K562 (cell line): ENCODE results near the gene NAA15. TPM values are rescaled to one million over a fixed set of nuclear protein-coding genes. Genes with fewer than 3 reads are reported as not detected.

Experiments
- BRD4 ChIP-seq: fragments of 200-600 bp; sonication (generic); IDR thresholded peaks from 2 replicates; pipeline ENCODE4 v1.6.1; 2017; ENCODE audit warnings: inconsistent platforms
- CCNT2 ChIP-seq: IDR thresholded peaks from 2 replicates; pipeline ENCODE4 v1.6.1; 2011; ENCODE audit warnings: borderline replicate concordance, low read depth, mild to moderate bottlenecking, moderate library complexity, mixed read lengths, low read length; ENCODE audit not compliant: insufficient read length; ENCODE audit errors: extremely low read depth
- EP300 ChIP-seq: IDR thresholded peaks from 2 replicates; pipeline ENCODE4 v1.6.1; 2012; ENCODE audit warnings: low read length, improper control_type of control experiment
- MTA3 ChIP-seq: fragments of 450-650 bp; formaldehyde crosslinking; IDR thresholded peaks from 2 replicates; pipeline ENCODE4 v1.6.1; 2017; ENCODE audit warnings: mild to moderate bottlenecking, borderline replicate concordance
- POLR2AphosphoS5 ChIP-seq: IDR thresholded peaks from 2 replicates; pipeline ENCODE4 v1.6.1; 2011; ENCODE audit warnings: mild to moderate bottlenecking, low read depth, low read length, moderate library complexity; ENCODE audit not compliant: control insufficient read depth, insufficient read depth
- TAF9B ChIP-seq: fragments of 450-650 bp; IDR thresholded peaks from 2 replicates; pipeline ENCODE4 v1.6.1; 2018; ENCODE audit warnings: mild to moderate bottlenecking; ENCODE audit not compliant: partially characterized antibody
- YY1 ChIP-seq, 3 experiments: IDR thresholded peaks; 2 replicates each; pipeline ENCODE4 v1.6.1; 2011; ENCODE audit warnings: low read length in 2 of 3, mild to moderate bottlenecking in 2 of 3, moderate library complexity in 2 of 3, borderline replicate concordance in 1 of 3, control low read depth in 1 of 3, low read depth in 1 of 3; ENCODE audit not compliant: insufficient read depth in 3 of 3, insufficient replicate concordance in 2 of 3, control insufficient read depth in 1 of 3, insufficient read length in 1 of 3; ENCODE audit errors: extremely low read depth in 1 of 3
- polyA plus RNA-seq, 8 experiments: library from polyadenylated mRNA; depleted of rRNA in 4 of 8; stranded (reverse) in 5 of 8; unstranded in 3 of 8; fragments of >200 nt; fragmentation: Nextera tagmentation in 2 of 8; fragmentation: Illumina TruSeq in 1 of 8; extraction: Ambion mirVana in 2 of 8; extraction: Trizol in 1 of 8; gene quantifications; 2 replicates each; pipeline versions ENCODE4 v1.2.1 to v1.2.3, GENCODE V29; 2011 to 2014; ENCODE audit warnings: inconsistent platforms in 1 of 8, missing spikeins in 1 of 8
- total RNA-seq, 7 experiments: library from RNA; depleted of rRNA in 6 of 7; stranded (reverse); fragments of >200 nt in 6 of 7; fragmentation: Illumina TruSeq in 2 of 7; extraction: Trizol in 2 of 7; gene quantifications; 2 replicates each; pipeline versions ENCODE4 v1.2.1 to v1.2.3, GENCODE V29; 2011 to 2021; ENCODE audit warnings: low replicate concordance in 1 of 7
- TF ChIP-seq, protein P1 (sequence below): sonication (generic); formaldehyde crosslinking; IDR thresholded peaks from 2 replicates; pipeline ENCODE4 v1.8.1; 2023; ENCODE audit warnings: missing genetic modification reagents, mild to moderate bottlenecking, borderline replicate concordance
- TF ChIP-seq, protein P2 (sequence below): sonication (generic); formaldehyde crosslinking; IDR thresholded peaks from 2 replicates; pipeline ENCODE4 v1.8.1; 2023; ENCODE audit warnings: mild to moderate bottlenecking, missing genetic modification reagents
- TF ChIP-seq, protein P3 (sequence below): sonication (generic); formaldehyde crosslinking; IDR thresholded peaks from 2 replicates; pipeline ENCODE4 v1.9.0; 2022; ENCODE audit warnings: mild to moderate bottlenecking, missing genetic modification reagents
- TF ChIP-seq, protein P4 (sequence below): fragments of 250-450 bp; sonication (Bioruptor Pico); IDR thresholded peaks from 2 replicates; pipeline ENCODE4 v1.5.1; 2021; ENCODE audit warnings: mild to moderate bottlenecking
- TF ChIP-seq, protein P5 (sequence below): sonication (generic); formaldehyde crosslinking; IDR thresholded peaks from 2 replicates; pipeline ENCODE4 v1.8.1; 2023; ENCODE audit warnings: mild to moderate bottlenecking, missing genetic modification reagents, moderate library complexity

Gene NAA15
- total and polyA plus RNA-seq, 9 of the 15 experiments (the other 6 are each of a cell fraction or from before 2014, with no cell fraction given), result 37.8 to 117 (median 63.2) TPM

DNA sequence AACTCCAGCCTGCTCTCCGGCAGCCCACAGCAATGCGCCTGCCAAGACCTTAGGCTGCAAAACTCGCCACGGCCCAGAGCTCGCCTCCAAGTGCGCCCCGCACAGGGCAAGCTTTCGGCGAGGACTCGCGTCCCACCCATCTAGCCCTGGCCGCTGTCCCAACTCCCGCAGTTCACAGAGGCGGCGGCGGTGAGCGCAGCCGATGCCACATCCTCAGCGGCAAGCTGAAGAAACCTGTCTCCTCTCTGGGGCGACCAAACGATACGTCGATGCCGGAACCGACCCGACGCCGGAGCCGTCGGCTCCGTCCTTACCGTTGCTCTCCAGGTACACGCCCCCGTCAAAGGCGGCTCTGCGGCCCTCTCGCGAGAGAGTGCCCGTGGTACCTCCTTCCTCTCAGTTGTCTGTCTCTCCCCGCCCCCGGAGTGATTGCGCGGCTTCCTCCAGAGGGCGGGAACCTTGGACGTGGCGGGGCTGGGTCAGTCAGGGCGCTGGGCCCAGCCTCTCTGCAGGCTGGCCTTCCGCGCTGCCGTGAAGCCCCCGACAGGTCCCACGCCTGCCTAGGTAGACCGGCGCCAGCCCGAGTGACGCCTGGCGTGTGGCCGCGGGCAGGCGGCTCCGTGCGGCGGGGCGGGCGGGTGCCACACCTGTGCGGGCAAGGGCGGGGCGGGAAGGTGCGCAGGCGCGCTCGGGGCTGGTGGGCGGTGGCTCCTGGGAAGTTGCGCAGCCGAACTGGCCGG is 152.2 kb downstream of the NAA15 start (continued):
- peak in 2 of 3 experiments; percentile 9 to 64 for TF ChIP-seq YY1 (IDR thresholded peaks at IDR 0.05; ENCODE audit: borderline replicate concordance in 1 of 3, control insufficient read depth in 1 of 3, extremely low read depth in 1 of 3, insufficient read depth in 3 of 3, insufficient read length in 1 of 3, insufficient replicate concordance in 2 of 3, low read depth in 1 of 3, low read length in 2 of 3)
- 0 out of 2 replicates have a peak, but pooled peaks have one; percentile 72 for TF ChIP-seq MTA3
- TF ChIP-seq, protein P1, sequence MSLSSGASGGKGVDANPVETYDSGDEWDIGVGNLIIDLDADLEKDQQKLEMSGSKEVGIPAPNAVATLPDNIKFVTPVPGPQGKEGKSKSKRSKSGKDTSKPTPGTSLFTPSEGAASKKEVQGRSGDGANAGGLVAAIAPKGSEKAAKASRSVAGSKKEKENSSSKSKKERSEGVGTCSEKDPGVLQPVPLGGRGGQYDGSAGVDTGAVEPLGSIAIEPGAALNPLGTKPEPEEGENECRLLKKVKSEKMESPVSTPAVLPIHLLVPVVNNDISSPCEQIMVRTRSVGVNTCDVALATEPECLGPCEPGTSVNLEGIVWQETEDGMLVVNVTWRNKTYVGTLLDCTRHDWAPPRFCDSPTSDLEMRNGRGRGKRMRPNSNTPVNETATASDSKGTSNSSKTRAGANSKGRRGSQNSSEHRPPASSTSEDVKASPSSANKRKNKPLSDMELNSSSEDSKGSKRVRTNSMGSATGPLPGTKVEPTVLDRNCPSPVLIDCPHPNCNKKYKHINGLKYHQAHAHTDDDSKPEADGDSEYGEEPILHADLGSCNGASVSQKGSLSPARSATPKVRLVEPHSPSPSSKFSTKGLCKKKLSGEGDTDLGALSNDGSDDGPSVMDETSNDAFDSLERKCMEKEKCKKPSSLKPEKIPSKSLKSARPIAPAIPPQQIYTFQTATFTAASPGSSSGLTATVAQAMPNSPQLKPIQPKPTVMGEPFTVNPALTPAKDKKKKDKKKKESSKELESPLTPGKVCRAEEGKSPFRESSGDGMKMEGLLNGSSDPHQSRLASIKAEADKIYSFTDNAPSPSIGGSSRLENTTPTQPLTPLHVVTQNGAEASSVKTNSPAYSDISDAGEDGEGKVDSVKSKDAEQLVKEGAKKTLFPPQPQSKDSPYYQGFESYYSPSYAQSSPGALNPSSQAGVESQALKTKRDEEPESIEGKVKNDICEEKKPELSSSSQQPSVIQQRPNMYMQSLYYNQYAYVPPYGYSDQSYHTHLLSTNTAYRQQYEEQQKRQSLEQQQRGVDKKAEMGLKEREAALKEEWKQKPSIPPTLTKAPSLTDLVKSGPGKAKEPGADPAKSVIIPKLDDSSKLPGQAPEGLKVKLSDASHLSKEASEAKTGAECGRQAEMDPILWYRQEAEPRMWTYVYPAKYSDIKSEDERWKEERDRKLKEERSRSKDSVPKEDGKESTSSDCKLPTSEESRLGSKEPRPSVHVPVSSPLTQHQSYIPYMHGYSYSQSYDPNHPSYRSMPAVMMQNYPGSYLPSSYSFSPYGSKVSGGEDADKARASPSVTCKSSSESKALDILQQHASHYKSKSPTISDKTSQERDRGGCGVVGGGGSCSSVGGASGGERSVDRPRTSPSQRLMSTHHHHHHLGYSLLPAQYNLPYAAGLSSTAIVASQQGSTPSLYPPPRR (CRISPR knock-in tag), result no peak; the same call in 1 of the 2 replicates
- TF ChIP-seq TAF9B, result peak; percentile 69
- TF ChIP-seq, protein P2, sequence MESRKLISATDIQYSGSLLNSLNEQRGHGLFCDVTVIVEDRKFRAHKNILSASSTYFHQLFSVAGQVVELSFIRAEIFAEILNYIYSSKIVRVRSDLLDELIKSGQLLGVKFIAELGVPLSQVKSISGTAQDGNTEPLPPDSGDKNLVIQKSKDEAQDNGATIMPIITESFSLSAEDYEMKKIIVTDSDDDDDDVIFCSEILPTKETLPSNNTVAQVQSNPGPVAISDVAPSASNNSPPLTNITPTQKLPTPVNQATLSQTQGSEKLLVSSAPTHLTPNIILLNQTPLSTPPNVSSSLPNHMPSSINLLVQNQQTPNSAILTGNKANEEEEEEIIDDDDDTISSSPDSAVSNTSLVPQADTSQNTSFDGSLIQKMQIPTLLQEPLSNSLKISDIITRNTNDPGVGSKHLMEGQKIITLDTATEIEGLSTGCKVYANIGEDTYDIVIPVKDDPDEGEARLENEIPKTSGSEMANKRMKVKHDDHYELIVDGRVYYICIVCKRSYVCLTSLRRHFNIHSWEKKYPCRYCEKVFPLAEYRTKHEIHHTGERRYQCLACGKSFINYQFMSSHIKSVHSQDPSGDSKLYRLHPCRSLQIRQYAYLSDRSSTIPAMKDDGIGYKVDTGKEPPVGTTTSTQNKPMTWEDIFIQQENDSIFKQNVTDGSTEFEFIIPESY (CRISPR knock-in tag), result peak; percentile 69; the same call in 1 of the 2 replicates
- peak; percentile 24 for TF ChIP-seq CCNT2
- no peak; the same call in 1 of the 2 replicates for TF ChIP-seq EP300
- peak; percentile 72 for TF ChIP-seq POLR2AphosphoS5
- TF ChIP-seq BRD4, result no peak
- TF ChIP-seq, protein P3, sequence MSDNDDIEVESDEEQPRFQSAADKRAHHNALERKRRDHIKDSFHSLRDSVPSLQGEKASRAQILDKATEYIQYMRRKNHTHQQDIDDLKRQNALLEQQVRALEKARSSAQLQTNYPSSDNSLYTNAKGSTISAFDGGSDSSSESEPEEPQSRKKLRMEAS, result peak; percentile 83; the same call in 1 of the 2 replicates
- TF ChIP-seq, protein P4, sequence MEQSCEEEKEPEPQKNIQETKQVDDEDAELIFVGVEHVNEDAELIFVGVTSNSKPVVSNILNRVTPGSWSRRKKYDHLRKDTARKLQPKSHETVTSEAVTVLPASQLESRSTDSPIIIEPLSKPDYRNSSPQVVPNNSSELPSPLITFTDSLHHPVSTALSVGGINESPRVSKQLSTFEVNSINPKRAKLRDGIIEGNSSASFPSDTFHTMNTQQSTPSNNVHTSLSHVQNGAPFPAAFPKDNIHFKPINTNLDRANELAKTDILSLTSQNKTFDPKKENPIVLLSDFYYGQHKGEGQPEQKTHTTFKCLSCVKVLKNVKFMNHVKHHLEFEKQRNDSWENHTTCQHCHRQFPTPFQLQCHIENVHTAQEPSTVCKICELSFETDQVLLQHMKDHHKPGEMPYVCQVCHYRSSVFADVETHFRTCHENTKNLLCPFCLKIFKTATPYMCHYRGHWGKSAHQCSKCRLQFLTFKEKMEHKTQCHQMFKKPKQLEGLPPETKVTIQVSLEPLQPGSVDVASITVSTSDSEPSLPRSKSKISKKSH, result no peak
- TF ChIP-seq, protein P5, sequence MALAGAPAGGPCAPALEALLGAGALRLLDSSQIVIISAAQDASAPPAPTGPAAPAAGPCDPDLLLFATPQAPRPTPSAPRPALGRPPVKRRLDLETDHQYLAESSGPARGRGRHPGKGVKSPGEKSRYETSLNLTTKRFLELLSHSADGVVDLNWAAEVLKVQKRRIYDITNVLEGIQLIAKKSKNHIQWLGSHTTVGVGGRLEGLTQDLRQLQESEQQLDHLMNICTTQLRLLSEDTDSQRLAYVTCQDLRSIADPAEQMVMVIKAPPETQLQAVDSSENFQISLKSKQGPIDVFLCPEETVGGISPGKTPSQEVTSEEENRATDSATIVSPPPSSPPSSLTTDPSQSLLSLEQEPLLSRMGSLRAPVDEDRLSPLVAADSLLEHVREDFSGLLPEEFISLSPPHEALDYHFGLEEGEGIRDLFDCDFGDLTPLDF (CRISPR knock-in tag), result peak; percentile 89
